Activated CD4-positive, alpha-beta T cell treated with anti-CD3 and anti-CD28 coated beads for 4 hours (primary cell): ENCODE data around the gene ST8SIA1.

ENCODE experiments used
- DNase-seq, 2 donors: peaks; one replicate each; pipeline ENCODE4 v3.0.0-alpha.2; 2020

ST8SIA1 gene

DNA sequence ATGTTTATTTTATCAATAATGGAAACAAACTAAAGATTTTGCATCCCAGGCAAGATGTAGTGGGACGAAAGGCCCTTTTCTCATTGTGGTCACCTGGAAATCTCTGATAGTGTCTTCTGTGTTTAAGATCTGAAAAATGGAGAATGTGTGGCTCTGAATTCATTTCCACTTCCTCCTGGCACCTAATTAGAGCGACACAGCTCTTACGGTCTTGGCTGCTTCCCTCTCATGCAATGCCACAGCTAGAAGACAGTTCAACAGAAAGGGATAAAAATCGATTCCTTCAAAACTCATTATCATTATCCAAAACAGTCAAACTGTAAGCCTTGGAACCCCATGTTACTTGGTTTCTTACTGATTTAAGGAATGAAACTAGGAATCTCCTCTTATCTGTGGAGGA is 9.3 kb downstream of the ST8SIA1 start:
- no peak for DNase-seq

DNA sequence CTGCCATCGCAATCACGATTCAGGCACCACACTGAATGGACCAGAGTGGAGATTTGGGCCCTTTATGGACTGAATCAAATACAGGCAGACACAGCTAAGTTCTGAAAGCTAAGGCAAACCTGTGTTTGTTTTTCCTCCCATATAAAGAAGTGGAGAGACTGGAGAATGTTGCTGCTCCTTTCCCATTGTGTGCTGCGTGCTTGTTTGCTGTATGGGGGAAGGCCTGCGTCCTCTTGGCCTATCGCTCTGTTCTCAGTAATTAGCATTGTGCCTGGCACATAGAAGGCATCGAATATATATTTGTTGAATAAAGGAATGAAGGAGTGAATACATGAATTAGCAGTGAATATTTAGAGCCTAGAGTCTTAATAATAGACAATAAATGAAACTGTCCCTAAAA is 12.4 kb downstream of the ST8SIA1 start:
- DNase-seq, result no peak

DNA sequence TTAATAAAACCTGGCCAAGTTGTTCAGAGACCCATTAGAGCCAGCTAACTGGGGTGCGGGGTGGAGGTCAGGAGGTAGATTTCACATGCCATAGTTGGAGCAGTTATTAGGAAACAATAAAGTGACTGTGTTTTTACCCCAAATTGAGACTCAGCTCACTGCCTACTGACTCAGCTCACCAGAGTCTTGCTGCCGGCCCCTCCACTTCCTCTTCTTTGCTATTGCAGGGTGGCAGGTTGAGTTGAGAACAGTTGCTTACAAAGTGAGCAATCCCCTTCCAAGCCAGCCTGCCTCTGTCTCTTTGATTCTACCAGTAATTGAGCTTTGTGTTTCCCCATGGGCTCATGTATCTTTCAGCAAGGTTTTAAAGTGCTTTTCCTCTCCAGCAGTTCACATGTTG is 12.9 kb downstream of the ST8SIA1 start:
- DNase-seq, result peak; percentile 14 to 15

DNA sequence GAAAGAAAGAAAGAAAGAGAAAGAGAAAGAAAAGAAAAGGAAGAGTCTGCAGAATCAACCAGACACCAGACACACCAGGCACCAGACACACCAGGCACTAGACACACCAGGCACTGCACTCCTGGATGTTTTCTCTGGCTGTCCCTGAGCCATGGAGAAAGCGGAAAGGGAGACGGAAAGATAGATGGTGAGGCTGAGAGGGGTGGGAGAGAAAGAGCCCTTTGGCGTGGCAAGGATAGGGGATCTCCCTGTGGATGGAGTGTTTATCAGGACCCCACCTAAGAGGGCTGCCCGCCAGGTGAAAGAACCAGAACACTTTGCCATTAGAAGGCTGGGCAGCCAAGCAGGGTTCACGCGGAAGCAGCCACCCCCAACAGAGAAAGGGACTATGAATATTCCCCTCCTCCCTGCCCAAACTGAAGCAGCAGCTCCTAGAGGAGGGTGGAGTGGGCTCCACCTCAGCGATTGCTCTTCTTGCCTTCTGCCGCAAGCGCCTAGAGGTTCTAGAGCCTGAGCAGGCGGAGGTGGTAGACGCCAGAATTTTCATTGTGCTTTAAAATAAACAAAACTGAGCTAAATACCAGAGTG is 13.4 kb downstream of the ST8SIA1 start:
- no peak for DNase-seq

DNA sequence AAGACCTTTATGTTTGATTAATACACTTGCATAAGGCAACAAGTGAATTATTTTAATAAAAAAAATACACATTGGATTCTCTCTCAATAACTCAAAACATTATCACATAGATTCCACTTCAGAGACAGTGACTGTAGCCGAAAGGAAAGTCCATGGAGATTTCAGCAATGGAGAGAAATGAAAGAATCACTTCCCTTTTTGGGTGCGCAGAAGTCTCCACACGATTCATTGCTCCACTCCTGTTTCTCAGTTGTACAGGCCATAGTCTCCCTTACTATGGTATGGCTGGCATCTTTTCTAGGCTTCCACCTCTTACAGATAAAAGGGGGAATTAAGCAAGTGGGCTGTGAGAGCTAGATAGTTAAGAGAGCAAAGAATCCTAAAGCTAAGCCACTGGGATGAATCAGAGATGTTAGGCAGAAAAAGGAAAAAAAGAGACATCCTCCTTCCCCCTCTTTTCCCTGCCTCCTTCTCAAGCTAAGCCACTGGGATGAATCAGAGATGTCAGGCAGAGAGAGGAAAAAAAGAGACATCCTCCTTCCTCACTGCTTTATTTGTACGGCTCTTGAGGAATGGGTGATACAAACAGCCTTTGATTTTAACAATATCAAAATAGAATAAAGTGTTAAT is 16.3 kb downstream of the ST8SIA1 start:
- no peak for DNase-seq

DNA sequence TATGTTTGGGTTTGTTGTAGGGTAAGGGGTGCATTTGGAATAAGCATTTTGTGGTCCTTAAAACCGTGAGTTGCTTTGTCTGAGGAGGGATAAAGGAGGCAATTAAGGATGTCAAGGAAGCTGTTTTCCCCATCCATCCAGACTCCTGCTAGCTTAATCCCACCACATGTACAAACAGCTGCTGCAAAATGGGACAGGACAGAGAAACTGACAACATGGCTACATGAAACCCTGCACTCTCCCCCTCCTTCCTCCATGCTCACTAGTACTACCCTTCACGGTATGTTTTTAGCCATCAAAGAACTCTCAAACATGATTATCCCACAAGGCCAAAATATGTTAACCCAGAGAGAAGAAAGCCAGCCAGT is 20.6 kb downstream of the ST8SIA1 start:
- DNase-seq, result no peak

DNA sequence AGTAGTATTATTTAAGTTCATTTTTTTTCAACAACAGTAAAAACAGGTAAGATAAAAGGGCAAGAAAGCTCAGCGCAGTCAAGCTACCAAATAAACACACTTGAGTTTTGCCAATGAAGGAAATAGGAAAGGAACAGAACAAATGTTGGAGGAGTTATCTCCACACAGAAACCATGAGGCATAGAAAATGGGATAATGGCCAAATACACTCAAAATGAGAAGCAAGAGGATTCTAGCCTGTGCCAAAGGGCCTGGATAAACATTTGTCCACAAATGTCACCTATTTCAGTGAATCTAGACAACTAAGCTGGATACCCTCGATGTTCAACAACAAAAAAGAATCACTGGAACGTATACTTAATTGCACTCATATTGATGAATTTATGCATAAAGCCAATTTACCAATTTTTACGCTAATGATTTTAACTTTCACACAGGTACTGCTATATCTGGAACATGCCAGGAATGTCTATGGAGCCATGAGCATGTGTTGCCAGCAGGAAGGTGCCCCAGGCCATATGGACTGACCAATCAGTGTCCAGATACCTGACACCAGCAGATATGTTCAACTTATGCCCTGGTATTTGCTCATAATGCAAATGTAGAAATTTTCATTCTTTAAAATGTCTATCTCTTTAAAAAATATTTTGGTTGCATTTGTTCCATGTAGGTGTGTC is 21.1 kb downstream of the ST8SIA1 start:
- DNase-seq, result no peak

DNA sequence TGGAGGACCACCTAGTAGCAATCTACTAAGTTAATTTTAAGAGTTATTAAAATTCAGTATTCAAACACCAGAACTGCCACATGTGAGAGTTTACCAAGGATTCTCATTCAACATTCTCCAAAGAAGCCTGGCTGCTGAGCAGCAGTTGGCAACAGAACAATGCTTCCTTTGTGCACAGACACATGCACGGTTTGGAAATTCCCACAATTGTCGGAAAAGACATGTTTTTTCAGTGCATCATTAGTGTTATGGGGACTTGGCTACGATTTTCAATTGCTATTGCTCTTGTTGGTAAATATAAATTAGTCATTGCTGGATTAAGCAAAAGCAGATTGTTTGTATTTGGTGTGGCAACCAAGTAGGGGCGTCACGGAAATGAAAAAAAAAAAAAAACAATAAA is 22.2 kb downstream of the ST8SIA1 start:
- no peak for DNase-seq

DNA sequence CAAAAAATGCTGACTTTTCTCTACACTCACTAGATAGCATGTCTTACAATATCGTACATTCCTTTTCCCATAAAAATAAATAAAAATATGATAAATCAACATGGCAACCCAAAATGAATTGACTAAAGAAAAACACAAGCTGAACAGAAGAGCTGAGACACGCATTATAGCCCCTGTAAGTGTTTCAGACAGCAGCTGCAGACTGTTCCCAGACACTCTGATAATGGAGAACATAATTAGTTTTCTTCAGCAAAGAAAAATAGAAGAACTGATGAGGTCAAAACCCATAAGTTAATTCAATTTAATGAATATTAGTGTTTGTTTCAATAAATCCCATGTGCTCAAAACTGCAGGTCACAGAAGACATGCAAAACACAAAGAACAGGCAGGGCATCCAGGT is 23.8 kb downstream of the ST8SIA1 start:
- DNase-seq, result no peak

DNA sequence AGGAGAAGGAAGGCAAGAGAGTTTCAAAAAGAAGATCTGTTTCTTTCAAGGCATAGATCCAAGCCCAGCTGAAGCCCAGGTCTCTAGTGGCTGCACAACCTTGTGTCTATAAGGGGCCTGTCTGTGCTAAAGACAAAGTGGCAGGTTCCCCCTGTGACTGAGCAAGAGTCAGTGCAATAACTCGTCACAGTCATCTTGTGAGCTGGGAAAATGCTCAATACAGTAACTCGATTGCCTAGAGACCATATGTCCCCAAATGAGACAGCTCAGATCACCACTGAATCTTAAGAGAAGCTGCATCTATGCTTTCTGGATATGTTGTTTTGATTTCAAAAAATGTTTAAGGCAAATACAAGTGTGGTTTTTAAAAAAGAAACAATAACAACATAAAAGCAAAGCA is 24.2 kb downstream of the ST8SIA1 start:
- no peak for DNase-seq

DNA sequence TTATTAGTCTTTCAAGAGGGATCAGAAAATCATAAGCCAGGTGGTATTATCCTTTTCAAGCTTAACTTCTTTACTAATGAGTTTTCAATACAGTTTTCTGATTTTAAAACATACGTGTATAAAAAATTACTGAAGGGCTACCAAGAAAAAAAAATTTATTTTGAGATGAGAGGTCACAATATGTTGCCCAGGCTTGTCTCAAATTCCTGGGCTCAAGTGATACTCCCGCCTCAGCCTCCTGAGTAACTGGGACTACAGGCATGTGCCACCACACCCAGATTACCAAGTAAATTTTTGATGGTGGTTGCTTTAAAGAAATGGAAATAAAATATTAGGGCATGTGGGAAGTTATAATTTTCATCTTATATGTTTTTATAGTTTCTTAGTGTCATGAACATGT is 26.7 kb downstream of the ST8SIA1 start:
- no peak for DNase-seq

DNA sequence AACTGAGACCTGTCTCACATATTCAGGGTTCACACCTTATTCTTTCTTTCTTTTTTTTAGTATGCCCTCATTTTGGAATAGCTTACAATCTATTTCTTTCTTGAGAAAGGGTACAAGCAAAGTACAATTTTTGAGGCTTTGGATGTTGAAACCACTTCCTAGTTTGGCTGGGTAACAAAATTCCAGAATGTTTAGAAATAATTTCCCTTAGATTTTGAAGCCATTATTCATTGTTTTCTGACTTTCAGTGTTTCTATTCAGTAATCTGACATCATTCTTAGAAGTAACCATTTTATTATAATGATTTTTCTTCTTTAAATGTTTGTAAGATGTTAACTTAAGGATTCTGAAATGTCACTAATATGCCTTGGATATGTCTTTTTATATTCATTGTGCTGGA is 28.2 kb downstream of the ST8SIA1 start:
- no peak for DNase-seq

DNA sequence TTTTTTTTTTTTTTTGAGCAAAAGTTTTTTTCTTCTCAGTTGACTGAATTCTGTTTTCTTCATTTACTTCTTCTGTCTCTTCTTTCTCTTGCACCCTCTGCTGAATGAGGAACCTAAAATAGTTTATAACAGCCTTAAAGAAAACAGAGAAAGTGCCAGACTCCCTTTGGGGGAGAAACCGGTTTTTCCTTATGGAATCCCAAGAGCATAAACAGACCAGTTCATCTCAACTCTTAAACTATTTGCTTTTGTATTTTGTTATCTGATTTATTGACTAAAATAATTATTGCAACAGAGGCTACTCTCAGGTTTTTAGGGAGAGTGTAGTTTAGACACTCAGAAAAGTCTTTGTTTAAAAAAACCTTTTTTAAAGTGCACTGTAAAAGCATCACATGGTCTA is 30.2 kb downstream of the ST8SIA1 start:
- DNase-seq, result no peak

DNA sequence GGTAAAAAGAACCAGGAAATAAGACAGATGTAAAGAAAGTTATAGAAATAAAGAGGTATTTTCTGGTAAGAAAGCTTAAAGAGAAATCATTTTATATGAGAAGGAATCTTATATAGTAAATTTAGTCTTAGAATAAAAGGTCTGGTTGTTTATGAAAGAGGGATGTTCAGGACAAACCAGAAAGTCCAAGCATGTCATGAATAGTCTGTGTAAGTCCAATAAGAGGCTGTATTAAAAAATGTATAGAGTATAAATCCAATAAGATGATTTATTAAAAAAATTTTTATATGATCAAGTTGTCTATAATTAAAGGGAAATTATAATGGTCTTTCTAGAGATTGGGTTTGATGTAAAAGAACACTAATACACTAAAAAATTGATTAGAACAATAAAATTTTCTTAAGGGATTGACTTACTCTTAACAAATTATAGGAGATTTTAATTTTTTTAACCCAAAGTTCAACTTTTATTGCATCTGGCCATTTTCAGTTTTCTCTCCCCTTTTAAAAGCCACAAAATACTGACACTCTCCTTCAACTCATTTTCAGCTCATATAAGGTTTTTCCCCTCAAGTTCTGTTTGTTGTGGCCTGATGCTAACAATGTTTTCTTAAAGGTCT is 35.1 kb downstream of the ST8SIA1 start:
- DNase-seq, result no peak

DNA sequence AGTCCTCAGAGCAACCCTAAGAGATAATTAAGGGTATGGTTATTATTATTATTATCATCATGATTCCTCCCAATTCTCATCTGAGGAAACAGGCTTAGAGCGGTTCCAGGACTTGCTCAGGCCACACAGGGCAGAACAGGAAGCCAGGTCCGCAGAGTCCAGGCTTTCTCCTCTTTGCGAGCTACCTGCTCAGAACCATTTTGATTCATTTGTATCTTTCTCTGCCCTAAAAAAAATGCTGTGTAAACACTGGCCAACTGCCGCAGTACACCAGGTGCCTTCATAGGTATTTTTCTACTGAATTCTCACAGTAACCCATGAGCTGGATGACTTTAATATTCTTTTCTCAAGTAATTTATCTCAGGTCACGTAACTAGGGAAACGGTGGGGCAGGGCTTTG is 45.3 kb downstream of the ST8SIA1 start:
- no peak for DNase-seq

DNA sequence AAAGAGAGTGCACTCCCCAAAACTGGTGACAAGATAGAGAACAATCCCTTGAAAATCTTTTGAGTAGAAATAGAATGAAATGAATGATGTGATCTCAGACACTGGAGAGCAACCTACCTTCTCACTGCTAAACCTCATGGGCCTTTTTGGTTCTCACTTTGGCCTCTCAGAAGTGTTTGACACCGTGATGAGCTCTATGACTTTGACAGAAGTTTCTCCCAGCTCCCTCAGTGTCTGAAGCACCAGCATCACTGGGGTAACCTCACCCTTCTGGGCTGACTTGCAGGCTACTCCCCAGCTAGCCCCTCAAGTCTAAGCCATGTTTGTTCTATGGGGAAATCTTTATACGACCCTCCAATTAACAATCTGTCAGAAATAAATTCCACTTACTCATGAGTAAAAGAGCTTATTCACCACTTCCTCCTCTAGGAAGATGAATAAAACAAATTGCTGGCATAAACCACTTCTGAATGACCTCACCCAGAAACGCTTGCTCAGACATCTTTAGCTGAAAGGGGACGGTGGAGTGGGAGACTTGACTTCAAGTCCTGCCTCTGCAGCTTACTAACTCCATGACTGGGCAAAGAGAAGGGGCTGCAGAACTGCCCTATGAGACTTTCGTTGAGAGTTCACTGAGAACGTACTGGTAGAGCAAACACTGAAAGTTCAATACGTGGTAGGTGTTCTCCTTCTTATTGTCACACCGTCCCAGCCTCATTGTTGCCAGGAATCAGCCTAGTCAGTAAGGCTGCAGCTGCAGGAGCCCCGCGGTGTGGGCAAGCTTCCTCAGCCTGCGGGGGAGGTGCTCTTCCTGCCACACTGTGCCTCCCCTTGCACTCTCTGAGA is 46.5 kb downstream of the ST8SIA1 start:
- DNase-seq, result peak; percentile 6 to 7

DNA sequence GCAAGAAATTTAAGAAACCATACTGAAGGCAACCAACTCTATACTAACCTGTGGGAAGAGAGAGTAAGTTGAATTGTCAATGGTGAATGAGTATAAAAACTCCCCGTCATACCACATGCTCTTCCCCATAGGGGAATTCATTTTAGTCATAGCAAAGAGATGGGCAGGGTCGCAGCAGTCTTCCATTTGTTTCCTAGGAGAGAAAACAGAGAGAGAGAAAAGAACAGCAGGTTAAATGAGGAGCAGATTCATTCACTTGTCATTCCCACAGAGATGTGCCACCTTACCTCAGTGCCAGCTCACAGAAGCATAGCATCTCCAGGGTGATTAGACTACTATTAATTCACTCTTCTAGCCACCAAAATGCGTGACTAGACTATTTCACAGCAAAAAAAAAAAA is 47.4 kb downstream of the ST8SIA1 start:
- no peak for DNase-seq

DNA sequence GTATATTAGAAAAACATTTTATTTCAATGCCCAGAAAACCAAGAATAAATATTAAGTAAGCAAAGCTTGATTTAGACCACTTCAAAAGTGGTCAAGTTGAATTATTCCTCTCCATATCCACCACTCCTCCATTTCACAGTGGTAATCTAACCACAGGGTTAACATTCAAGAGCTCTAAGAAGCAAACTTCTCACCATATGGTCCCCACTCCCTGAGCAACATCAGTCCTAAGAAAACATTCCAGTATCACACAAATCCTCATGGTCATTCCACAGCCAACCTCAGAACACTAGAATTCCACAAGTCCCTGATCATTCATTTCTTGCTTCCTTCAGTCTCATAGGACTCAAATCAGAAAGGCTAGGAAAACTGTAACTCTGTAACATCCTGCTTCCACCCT is 47.9 kb downstream of the ST8SIA1 start:
- no peak for DNase-seq

DNA sequence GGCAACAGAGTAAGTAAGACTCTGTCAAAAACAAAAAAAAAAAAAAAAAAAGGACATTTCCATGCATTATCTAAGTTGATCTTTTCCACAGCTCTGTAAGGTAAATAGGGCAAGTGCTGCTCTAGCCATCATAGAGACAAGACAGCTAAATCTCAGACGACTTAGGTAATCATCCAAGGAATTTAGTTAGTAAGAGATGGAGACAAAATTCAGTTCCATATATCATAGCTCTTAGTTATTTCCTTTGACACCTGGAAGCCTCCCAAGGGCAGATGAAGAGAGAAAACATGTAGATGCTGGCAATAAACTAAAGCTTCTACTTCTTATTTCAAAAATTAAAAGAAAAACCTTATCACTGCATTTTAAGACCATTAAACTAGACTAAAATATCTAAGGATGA is 48.7 kb downstream of the ST8SIA1 start:
- no peak for DNase-seq

DNA sequence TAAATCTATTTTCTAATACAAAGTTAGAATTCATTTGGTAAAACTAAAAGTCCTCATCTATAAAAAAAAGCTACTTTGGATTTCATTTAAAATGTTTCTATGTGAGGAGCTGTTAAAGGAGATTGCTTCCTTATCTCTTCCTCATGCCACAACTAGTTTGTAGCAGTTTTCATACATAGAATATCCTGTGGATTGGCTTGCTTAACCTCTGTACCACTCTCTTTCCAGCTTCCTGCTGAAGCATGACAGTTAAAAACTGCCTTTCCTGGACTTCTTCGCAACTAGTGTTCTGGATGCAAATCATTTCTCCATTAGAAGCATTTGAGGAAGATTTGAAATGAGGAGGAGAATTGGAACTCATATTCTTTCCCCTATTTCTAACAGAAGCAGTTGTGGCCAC is 49.6 kb downstream of the ST8SIA1 start:
- DNase-seq, result no peak

DNA sequence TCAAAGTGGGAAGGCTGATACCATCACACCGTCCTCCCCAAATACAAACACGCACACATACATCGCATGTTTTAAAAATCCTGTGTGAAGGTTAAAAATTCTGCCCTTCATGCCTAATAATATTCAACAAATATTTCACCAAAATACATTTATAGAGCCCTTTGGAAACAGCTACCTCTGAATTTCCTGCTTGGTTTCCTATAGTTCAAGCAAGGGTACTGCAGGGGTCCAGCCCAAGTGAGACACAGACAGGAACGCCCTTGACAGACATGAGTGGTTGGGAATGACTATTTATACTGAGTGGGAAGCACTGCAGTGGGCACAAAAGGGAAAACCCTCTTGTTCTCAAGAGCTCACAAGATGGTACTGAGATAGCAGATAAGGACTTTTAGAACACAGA is 51.0 kb downstream of the ST8SIA1 start:
- no peak for DNase-seq

DNA sequence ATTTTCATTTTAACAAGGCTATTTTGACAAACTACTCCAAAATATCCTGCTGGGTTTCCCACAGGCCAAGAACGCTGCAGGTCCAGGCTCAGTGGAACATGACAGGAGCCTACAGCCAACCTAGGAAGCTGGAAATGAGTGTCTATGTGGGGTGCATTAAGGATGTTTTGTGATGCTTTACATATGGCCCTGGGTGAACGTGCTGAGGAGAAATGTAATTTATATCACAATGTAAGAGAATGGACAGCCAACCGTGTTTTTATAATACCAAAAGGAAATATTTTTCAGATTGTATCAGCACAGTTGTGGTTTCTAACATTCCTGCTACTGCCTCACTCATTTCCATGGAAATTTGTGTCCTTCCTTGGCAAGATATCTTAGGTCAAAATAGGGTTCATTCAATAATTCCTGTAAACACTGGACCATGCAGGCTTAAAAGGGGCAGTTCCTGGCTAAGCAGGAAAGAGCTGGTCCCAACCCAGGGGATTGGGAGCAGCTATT is 51.5 kb downstream of the ST8SIA1 start:
- DNase-seq, result no peak

DNA sequence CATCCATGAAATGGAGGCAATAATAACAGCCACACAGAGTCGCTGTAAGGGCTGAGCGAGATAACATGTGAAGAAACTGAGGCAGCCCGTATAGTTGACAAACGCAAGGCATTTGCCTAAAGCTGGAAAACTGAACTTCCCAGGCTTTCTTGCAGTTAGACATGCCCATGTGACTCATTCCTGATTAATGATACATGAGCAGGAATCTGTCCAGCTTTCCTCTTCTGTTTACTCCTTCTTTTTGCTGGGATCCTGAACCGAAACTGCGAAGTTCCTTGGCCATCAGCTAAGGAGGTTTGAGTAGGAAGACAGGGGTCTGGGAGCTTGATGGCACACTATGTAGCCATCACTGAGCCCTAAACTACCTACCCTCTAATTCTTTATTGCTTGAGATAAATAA is 52.2 kb downstream of the ST8SIA1 start:
- no peak for DNase-seq
